Gastroesophageal sphincter (tissue), 3 donors: Measurements from ENCODE around the gene PTRH1.

Experiments
- POLR2A ChIP-seq, 2 donors: fragments of 450-650 bp; IDR thresholded peaks; one replicate each; pipeline ENCODE4 v1.6.1; 2017; ENCODE audit warnings: antibody characterized with exemption in 2 of 2, mild to moderate bottlenecking in 2 of 2, moderate library complexity in 1 of 2
- POLR2AphosphoS5 ChIP-seq: sonication (generic); formaldehyde crosslinking; IDR thresholded peaks from one replicate; pipeline ENCODE4 v1.6.1; 2017; ENCODE audit warnings: antibody characterized with exemption
- TF ChIP-seq, protein P1 (sequence below), 4 experiments: fragments of 200-600 bp in 2 of 4; fragments of 450-650 bp in 2 of 4; sonication (generic) in 1 of 4; IDR thresholded peaks; one replicate each; pipeline ENCODE4 v1.5.1; 2017 to 2019; ENCODE audit warnings: antibody characterized with exemption in 4 of 4, mild to moderate bottlenecking in 2 of 4, moderate library complexity in 2 of 4

DNA sequence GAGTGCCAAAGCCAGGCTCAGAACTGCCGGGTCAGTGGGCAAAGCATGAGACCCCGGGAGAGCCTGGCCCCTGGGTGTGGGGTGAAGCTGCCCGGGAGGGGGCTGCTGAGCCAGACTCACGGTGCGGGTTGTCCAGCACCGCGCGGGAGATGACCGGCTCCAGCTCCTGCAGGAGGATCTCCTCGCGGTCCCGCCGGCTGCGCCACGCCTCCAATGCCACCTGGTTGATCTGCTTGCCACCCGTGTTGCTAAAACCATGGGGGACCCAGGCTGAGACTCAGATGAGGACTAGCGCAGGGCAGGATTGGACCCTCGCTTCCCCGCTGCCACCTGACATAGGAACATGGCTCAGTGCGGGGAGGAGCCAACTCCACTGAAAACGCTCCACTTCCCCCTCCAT lies 17.0 kb upstream of the PTRH1 start:
- TF ChIP-seq, protein P1, sequence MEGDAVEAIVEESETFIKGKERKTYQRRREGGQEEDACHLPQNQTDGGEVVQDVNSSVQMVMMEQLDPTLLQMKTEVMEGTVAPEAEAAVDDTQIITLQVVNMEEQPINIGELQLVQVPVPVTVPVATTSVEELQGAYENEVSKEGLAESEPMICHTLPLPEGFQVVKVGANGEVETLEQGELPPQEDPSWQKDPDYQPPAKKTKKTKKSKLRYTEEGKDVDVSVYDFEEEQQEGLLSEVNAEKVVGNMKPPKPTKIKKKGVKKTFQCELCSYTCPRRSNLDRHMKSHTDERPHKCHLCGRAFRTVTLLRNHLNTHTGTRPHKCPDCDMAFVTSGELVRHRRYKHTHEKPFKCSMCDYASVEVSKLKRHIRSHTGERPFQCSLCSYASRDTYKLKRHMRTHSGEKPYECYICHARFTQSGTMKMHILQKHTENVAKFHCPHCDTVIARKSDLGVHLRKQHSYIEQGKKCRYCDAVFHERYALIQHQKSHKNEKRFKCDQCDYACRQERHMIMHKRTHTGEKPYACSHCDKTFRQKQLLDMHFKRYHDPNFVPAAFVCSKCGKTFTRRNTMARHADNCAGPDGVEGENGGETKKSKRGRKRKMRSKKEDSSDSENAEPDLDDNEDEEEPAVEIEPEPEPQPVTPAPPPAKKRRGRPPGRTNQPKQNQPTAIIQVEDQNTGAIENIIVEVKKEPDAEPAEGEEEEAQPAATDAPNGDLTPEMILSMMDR (IDR thresholded peaks at IDR 0.05): no peak
- TF ChIP-seq POLR2A (IDR thresholded peaks at IDR 0.05) (no peak), POLR2AphosphoS5 (no peak)
